NT2/D1 (cell line): ENCODE data around the gene PRLHR.

ENCODE experiments used
- DNase-seq: peaks from one replicate; pipeline ENCODE4 v3.0.0-alpha.2; 2011; ENCODE audit warnings: low read depth, low spot score
- H3K27me3 ChIP-seq: 2 replicates; pipeline ENCODE4 v1.6.0; 2011; ENCODE audit warnings: mild to moderate bottlenecking; ENCODE audit not compliant: insufficient read length, insufficient read depth
- H3K36me3 ChIP-seq: 2 replicates; pipeline ENCODE4 v1.6.1; 2011; ENCODE audit warnings: mild to moderate bottlenecking, low read length, mixed read lengths; ENCODE audit not compliant: insufficient read depth, insufficient read length
- H3K4me1 ChIP-seq: 2 replicates; pipeline ENCODE4 v1.5.1; 2011; ENCODE audit not compliant: insufficient read depth, insufficient read length
- H3K4me3 ChIP-seq: 2 replicates; pipeline ENCODE4 v1.5.1; 2011; ENCODE audit warnings: low read depth; ENCODE audit not compliant: insufficient read length
- H3K9ac ChIP-seq: 2 replicates; pipeline ENCODE4 v1.6.0; 2011; ENCODE audit warnings: low read depth; ENCODE audit not compliant: insufficient read length
- H3K9me3 ChIP-seq: 2 replicates; pipeline ENCODE4 v1.5.1; 2011; ENCODE audit warnings: mild to moderate bottlenecking, low read length; ENCODE audit not compliant: insufficient read depth
- SUZ12 ChIP-seq: IDR thresholded peaks from 2 replicates; pipeline ENCODE4 v1.6.1; 2011; ENCODE audit not compliant: insufficient read length, insufficient read depth; ENCODE audit errors: extremely low read depth
- YY1 ChIP-seq: IDR thresholded peaks from 2 replicates; pipeline ENCODE4 v1.6.1; 2011; ENCODE audit not compliant: insufficient read length, insufficient read depth
- ZNF274 ChIP-seq: IDR thresholded peaks from 2 replicates; pipeline ENCODE4 v1.6.1; 2011; ENCODE audit warnings: mild to moderate bottlenecking, low read depth, low read length

Gene PRLHR

DNA sequence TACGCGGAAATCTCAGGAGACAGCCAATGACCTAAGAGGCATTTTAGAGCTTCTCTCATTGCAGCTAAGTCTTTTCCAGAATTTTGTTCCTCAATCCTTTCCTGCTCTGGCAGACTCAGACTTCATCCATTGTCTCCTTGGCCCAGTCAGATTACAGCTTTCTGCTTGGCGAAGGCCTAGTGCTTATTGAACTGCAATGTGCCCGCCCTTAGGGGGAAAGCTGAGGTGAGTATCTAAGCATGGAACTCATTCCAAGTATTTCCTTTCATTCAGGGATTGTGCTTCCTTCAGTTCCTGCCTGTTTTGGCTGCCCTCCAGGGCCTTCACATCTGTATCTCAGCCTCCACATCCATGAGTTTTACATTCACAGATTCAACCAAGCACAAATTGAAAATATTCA is 37.5 kb downstream of the PRLHR start:
- Histone ChIP-seq H3K4me1 (no peaks in the 10 kb centered on the region), H3K9me3 (peaks cover 20% of the 10 kb centered on the region), H3K9ac (no peak overlapping the region), H3K36me3 (no peaks in the 10 kb centered on the region), H3K27me3 (no peaks in the 10 kb centered on the region), H3K4me3 (no peak overlapping the region)
- TF ChIP-seq SUZ12 (no peak), YY1 (no peak), ZNF274 (no peak)
- no peak for DNase-seq

DNA sequence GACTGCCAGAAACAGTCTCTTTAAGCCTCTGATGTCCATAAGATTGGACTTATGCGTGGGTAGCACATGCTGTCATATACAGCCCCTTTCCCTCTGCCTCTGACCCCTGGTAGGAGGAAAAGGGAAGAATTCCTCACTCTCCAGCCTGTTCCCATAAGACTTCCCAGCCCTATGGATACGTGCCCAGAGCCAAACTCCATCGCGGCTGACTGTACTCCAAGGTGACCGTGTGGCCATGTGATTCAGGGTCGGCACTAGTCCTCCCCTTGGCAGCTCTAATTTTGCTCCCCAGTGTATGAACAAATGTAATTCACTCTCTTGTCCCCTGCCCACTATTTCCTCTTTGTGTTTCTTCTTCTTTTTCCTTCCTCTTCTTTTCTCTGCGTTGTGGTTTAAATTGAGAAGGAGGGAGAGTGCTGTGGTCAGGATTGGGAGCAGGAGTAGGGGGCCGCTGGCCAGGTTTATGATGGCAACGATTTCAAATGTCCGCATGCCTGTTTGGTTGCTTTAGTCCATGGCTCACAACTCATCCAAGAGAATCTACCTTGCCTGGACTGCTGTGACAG is 43.8 kb downstream of the PRLHR start:
- H3K36me3 ChIP-seq: no peaks in the 10 kb centered on the region
- no peak overlapping the region for H3K4me3 ChIP-seq
- no peaks in the 10 kb centered on the region for H3K27me3 ChIP-seq
- no peak for TF ChIP-seq SUZ12
- no peak for TF ChIP-seq ZNF274
- no peak for TF ChIP-seq YY1
- no peaks in the 10 kb centered on the region for H3K9me3 ChIP-seq
- no peak overlapping the region for H3K9ac ChIP-seq
- no peak for DNase-seq
- H3K4me1 ChIP-seq: no peaks in the 10 kb centered on the region

DNA sequence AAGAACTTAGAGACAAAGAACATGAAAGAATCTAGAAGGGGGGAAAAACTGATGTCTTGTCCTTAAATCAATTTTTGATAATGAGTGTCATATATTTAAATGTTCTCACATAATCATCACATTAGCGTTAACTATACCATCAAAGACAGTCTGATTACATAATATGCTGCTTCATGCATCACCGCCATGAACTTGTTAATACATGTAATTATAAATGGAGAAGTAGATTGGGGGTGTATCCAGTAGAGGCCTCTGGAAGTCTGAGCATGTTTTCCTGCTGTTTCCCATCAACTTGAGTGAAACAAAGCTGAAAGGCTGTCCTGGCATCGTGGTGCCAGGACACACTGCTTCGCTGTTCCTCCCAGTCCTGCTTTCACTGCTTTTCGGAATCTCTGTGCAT is 48.2 kb downstream of the PRLHR start:
- Histone ChIP-seq H3K4me1 (no peaks in the 10 kb centered on the region), H3K9me3 (no peaks in the 10 kb centered on the region), H3K27me3 (no peaks in the 10 kb centered on the region), H3K4me3 (no peak overlapping the region), H3K36me3 (no peaks in the 10 kb centered on the region), H3K9ac (no peak overlapping the region)
- DNase-seq: no peak
- no peak for TF ChIP-seq ZNF274
- TF ChIP-seq SUZ12: no peak
- no peak for TF ChIP-seq YY1

DNA sequence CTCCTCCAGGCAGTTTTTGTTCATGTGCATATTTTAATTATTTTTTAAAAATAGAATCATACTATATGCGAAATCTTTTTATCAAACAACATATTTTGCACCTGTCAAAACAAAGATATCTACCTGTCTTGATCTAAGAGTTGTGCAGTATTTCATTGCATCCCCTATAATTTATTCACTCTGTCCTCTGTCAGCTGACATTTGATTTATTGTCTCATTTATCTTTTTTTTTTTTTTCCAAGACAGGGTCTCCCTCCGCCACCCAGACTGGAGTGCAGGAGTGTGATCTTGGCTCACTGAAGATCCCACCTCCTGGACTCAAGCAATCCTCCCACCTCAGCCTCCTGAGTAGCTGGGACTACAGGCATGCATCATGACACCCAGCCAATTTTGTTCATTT is 49.0 kb downstream of the PRLHR start:
- no peaks in the 10 kb centered on the region for H3K9me3 ChIP-seq
- H3K36me3 ChIP-seq: no peaks in the 10 kb centered on the region
- no peak for DNase-seq
- no peaks in the 10 kb centered on the region for H3K4me1 ChIP-seq
- TF ChIP-seq SUZ12 (no peak), YY1 (no peak), ZNF274 (no peak)
- H3K4me3 ChIP-seq: no peak overlapping the region
- H3K9ac ChIP-seq: no peak overlapping the region
- H3K27me3 ChIP-seq: no peaks in the 10 kb centered on the region

DNA sequence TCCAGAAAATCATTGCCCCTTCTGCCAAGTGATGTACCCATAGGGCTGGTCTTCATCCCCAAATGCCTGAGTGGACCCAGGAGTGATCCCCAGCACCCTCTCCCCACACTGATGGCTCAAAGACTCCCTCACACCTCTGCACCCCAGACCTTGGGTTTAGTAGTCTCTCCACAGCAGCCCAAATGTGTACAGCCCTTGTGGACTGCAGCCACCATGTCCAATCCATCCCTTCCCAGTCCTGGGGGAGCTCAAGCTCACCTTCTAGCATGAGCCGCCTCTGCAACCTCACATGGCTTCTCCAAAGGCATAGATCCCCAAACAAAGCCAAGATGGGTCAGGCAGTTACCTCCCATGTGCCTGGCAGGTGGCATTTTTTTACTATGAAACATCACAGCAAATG is 50.1 kb downstream of the PRLHR start:
- no peak for DNase-seq
- Histone ChIP-seq H3K9ac (no peak overlapping the region), H3K4me1 (no peaks in the 10 kb centered on the region), H3K9me3 (no peaks in the 10 kb centered on the region), H3K36me3 (no peaks in the 10 kb centered on the region), H3K27me3 (no peaks in the 10 kb centered on the region), H3K4me3 (no peak overlapping the region)
- TF ChIP-seq ZNF274 (no peak), SUZ12 (no peak), YY1 (no peak)

DNA sequence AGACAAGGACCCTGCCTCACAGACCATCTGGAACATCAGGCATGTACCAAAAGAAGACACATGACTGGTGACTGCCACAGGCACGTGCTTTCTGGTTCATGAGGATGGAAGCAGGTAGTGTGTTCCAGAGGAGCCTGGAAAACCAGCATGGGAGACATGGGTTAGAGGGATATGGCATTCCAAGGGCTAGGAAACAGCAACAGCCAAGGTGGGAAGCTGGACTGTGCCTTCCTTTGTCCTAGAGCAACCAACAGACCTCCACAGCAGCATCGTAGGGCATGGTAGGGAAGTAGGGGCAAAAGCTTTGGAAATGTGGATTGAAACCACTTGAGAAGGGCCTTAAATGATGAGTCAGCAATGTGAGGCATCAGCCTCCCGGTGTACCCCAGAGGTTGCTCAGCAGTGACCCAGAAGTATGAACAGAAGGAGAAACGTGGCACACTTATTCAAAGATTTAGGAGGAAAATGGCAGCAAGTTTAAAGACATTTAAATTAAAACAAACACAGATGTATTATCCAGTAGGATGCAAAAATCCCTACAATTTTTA is 51.0 kb downstream of the PRLHR start:
- H3K4me3 ChIP-seq: no peak overlapping the region
- no peaks in the 10 kb centered on the region for H3K9me3 ChIP-seq
- no peak for DNase-seq
- no peaks in the 10 kb centered on the region for H3K4me1 ChIP-seq
- H3K9ac ChIP-seq: no peak overlapping the region
- no peak for TF ChIP-seq SUZ12
- no peak for TF ChIP-seq YY1
- TF ChIP-seq ZNF274: no peak
- no peaks in the 10 kb centered on the region for H3K36me3 ChIP-seq
- no peaks in the 10 kb centered on the region for H3K27me3 ChIP-seq

DNA sequence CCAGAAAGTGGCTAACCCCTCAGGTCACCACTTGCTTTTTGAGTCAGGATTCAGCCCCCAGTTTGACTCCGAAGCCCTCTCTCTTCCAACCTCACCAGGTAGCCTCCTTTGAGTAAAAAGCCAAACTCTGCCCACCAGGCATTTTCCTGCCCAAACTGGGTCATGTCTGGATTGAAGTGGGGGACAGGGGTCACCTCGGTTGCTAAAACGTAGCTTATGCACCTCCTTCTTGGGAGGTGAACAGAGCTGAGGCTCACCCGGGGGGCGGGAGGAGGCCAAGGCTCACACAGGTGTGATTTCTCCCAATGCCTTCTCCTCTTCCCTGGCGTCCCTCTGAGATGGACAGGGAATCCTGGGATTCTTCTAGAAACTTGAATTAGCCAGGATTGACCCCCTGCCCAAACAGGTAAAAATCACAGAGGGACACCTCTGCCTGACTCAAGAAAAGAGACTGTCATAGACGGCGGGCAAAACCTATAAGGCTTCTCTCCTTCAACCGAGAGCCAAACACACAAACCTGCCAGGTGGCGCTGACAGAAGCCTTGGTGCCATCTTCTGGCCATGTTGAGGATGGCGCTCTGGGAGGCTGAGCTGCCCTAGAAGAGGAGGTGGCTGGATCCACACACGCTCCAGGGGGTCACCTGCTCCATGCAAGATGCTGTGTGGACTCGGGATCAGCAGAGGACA is 51.6 kb downstream of the PRLHR start:
- no peaks in the 10 kb centered on the region for H3K36me3 ChIP-seq
- no peak for DNase-seq
- no peaks in the 10 kb centered on the region for H3K4me1 ChIP-seq
- H3K4me3 ChIP-seq: no peak overlapping the region
- TF ChIP-seq ZNF274: no peak
- TF ChIP-seq YY1: no peak
- TF ChIP-seq SUZ12: no peak
- no peaks in the 10 kb centered on the region for H3K9me3 ChIP-seq
- H3K27me3 ChIP-seq: no peaks in the 10 kb centered on the region
- no peak overlapping the region for H3K9ac ChIP-seq
